ENCODE data around the gene PCGF1. TPM values are rescaled to one million over a fixed set of nuclear protein-coding genes. Genes with fewer than 3 reads are reported as not detected.

The PCGF1 gene
- total and polyA plus RNA-seq, 4 donors, result 3.3 to 12.5 (median 10.9) TPM

GRCh38 chr2:74489906-74490305, 17.6 kb downstream of the PCGF1 start:
- Histone ChIP-seq H3K27me3 (ENCODE audit: control insufficient read depth in 4 of 4, insufficient read depth in 4 of 4, low read length in 3 of 4) (no peaks in the 10 kb centered on the region), H3K4me1 (ENCODE audit: control insufficient read depth in 4 of 4, insufficient read depth in 4 of 4, low read length in 3 of 4) (peaks cover 39 to 73% (median 65%) of the 10 kb centered on the region in 4 donors), H3K9me3 (ENCODE audit: control insufficient read depth in 4 of 4, low read length in 3 of 4) (no peaks in the 10 kb centered on the region), H3K36me3 (ENCODE audit: control insufficient read depth in 4 of 4, insufficient read depth in 3 of 4, low read depth in 1 of 4, low read length in 3 of 4) (peaks cover 10 to 16% (median 14%) of the 10 kb centered on the region in 4 donors), H3K4me3 (ENCODE audit: low read depth in 1 of 3, low read length in 3 of 3) (peak overlapping the region in 1 of 3 donors; percentile 25), H3K9ac (ENCODE audit: low read depth in 1 of 2, low read length in 2 of 2) (no peak overlapping the region), H3K27ac (ENCODE audit: low read depth in 1 of 2, low read length in 2 of 2) (peak overlapping the region; percentile 22 to 50)
- no peak for DNase-seq (ENCODE audit: low spot score)
- WGBS, result 93% methylated on average over 9 of the region's 9 CpGs
- TF ChIP-seq RAD21 (IDR thresholded peaks at IDR 0.05) (no peak), TAF1 (conservative IDR thresholded peaks at IDR 0.05) (no peak), HNF4A (conservative IDR thresholded peaks at IDR 0.05) (no peak), HNF4G (IDR thresholded peaks at IDR 0.05) (no peak), JUND (IDR thresholded peaks at IDR 0.05) (no peak), YY1 (IDR thresholded peaks at IDR 0.05) (no peak)
- TF ChIP-seq, protein P1, sequence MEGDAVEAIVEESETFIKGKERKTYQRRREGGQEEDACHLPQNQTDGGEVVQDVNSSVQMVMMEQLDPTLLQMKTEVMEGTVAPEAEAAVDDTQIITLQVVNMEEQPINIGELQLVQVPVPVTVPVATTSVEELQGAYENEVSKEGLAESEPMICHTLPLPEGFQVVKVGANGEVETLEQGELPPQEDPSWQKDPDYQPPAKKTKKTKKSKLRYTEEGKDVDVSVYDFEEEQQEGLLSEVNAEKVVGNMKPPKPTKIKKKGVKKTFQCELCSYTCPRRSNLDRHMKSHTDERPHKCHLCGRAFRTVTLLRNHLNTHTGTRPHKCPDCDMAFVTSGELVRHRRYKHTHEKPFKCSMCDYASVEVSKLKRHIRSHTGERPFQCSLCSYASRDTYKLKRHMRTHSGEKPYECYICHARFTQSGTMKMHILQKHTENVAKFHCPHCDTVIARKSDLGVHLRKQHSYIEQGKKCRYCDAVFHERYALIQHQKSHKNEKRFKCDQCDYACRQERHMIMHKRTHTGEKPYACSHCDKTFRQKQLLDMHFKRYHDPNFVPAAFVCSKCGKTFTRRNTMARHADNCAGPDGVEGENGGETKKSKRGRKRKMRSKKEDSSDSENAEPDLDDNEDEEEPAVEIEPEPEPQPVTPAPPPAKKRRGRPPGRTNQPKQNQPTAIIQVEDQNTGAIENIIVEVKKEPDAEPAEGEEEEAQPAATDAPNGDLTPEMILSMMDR (IDR thresholded peaks at IDR 0.05; ENCODE audit: low read depth, low read length, missing input control), result no peak
- TF ChIP-seq, protein P2, sequence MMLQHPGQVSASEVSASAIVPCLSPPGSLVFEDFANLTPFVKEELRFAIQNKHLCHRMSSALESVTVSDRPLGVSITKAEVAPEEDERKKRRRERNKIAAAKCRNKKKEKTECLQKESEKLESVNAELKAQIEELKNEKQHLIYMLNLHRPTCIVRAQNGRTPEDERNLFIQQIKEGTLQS (IDR thresholded peaks at IDR 0.05), result no peak
- TF ChIP-seq, protein P3, sequence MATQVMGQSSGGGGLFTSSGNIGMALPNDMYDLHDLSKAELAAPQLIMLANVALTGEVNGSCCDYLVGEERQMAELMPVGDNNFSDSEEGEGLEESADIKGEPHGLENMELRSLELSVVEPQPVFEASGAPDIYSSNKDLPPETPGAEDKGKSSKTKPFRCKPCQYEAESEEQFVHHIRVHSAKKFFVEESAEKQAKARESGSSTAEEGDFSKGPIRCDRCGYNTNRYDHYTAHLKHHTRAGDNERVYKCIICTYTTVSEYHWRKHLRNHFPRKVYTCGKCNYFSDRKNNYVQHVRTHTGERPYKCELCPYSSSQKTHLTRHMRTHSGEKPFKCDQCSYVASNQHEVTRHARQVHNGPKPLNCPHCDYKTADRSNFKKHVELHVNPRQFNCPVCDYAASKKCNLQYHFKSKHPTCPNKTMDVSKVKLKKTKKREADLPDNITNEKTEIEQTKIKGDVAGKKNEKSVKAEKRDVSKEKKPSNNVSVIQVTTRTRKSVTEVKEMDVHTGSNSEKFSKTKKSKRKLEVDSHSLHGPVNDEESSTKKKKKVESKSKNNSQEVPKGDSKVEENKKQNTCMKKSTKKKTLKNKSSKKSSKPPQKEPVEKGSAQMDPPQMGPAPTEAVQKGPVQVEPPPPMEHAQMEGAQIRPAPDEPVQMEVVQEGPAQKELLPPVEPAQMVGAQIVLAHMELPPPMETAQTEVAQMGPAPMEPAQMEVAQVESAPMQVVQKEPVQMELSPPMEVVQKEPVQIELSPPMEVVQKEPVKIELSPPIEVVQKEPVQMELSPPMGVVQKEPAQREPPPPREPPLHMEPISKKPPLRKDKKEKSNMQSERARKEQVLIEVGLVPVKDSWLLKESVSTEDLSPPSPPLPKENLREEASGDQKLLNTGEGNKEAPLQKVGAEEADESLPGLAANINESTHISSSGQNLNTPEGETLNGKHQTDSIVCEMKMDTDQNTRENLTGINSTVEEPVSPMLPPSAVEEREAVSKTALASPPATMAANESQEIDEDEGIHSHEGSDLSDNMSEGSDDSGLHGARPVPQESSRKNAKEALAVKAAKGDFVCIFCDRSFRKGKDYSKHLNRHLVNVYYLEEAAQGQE (IDR thresholded peaks at IDR 0.05), result no peak

DNA sequence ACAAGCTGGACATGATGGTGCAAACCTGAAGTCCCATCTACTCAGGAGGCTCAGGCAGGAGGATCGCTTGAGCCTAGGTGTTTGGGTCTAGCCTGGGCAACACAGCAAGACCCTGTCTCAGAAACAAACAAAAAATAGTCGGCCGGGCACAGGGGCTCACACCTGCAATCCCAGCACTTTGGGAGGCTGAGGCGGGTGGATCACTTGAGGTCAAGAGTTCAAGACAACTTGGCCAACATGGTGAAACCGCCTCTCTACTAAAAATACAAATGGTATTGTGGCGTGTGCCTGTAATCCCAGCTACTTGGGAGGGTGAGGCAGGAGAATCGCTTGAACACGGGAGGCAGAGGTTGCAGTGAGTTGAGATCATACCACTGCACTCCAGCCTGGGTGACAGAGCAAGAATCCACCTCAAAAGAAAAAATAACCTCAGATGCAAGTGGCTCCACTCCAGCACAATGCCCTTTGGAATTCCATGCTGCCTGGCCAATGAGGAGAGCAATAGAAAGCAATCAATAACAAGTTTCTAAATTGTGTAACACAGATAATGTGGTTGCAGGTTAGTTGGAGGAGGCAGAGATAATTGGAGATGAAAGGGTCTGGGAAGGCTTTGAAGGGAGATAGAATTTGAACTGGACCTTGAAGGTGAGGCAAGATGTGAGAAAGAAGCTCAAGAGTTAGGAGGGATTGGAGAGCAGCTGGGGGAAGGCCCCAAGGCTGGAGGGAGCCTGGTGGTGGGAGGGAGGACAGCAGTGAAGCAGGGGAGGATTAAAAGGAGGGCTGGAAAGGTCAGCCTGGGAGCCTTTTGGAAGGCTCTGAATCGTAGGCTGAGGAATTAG, 18.6 kb downstream of the PCGF1 start:
- peak overlapping the region in 2 of 3 donors; percentile 9 to 25 for H3K4me3 ChIP-seq (ENCODE audit: low read depth in 1 of 3, low read length in 3 of 3)
- 45% methylated on average over 9 of the region's 9 CpGs for WGBS
- DNase-seq (ENCODE audit: low spot score), result no peak
- H3K9me3 ChIP-seq (ENCODE audit: control insufficient read depth in 4 of 4, low read length in 3 of 4), result no peaks in the 10 kb centered on the region
- H3K36me3 ChIP-seq (ENCODE audit: control insufficient read depth in 4 of 4, insufficient read depth in 3 of 4, low read depth in 1 of 4, low read length in 3 of 4), result peaks cover 9 to 16% (median 12%) of the 10 kb centered on the region in 4 donors
- H3K27ac ChIP-seq (ENCODE audit: low read depth in 1 of 2, low read length in 2 of 2), result peak overlapping the region; percentile 38 to 50
- H3K9ac ChIP-seq (ENCODE audit: low read depth in 1 of 2, low read length in 2 of 2), result no peak overlapping the region
- no peaks in the 10 kb centered on the region for H3K27me3 ChIP-seq (ENCODE audit: control insufficient read depth in 4 of 4, insufficient read depth in 4 of 4, low read length in 3 of 4)
- H3K4me1 ChIP-seq (ENCODE audit: control insufficient read depth in 4 of 4, insufficient read depth in 4 of 4, low read length in 3 of 4), result peaks cover 39 to 72% (median 67%) of the 10 kb centered on the region in 4 donors
- no peak for TF ChIP-seq EGR1 (IDR thresholded peaks at IDR 0.05; ENCODE audit: low read depth in 2 of 2)
- TF ChIP-seq, protein P3 (IDR thresholded peaks at IDR 0.05), result no peak
- peak in 1 of 2 donors; percentile 70 for TF ChIP-seq GABPA (IDR thresholded peaks at IDR 0.05 in 1 of 2, conservative IDR thresholded peaks at IDR 0.05 in 1 of 2)
- peak in 1 of 2 donors; percentile 88 for TF ChIP-seq JUND (IDR thresholded peaks at IDR 0.05)
- TF ChIP-seq, protein P1 (IDR thresholded peaks at IDR 0.05; ENCODE audit: low read depth, low read length, missing input control), result peak; percentile 13
- peak; percentile 25 for TF ChIP-seq FOXA2 (IDR thresholded peaks at IDR 0.05)
- TF ChIP-seq, protein P2 (IDR thresholded peaks at IDR 0.05), result peak; percentile 45
- TF ChIP-seq, protein P4, sequence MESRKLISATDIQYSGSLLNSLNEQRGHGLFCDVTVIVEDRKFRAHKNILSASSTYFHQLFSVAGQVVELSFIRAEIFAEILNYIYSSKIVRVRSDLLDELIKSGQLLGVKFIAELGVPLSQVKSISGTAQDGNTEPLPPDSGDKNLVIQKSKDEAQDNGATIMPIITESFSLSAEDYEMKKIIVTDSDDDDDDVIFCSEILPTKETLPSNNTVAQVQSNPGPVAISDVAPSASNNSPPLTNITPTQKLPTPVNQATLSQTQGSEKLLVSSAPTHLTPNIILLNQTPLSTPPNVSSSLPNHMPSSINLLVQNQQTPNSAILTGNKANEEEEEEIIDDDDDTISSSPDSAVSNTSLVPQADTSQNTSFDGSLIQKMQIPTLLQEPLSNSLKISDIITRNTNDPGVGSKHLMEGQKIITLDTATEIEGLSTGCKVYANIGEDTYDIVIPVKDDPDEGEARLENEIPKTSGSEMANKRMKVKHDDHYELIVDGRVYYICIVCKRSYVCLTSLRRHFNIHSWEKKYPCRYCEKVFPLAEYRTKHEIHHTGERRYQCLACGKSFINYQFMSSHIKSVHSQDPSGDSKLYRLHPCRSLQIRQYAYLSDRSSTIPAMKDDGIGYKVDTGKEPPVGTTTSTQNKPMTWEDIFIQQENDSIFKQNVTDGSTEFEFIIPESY (IDR thresholded peaks at IDR 0.05), result peak; percentile 75
- no peak for TF ChIP-seq TAF1 (conservative IDR thresholded peaks at IDR 0.05)
- TF ChIP-seq HNF4G (IDR thresholded peaks at IDR 0.05), result peak; percentile 78
- TF ChIP-seq, protein P5, sequence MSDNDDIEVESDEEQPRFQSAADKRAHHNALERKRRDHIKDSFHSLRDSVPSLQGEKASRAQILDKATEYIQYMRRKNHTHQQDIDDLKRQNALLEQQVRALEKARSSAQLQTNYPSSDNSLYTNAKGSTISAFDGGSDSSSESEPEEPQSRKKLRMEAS (IDR thresholded peaks at IDR 0.05), result peak; percentile 51
